HEK293 (cell line): ENCODE results near the gene CSMD2.

Experiments
- CTCF ChIP-seq: fragments of 450-650 bp; formaldehyde crosslinking; IDR thresholded peaks from 2 replicates; pipeline ENCODE4 v1.5.1; 2016; ENCODE audit warnings: missing biosample characterization, missing genetic modification characterization
- KLF16 ChIP-seq: fragments of 450-650 bp; formaldehyde crosslinking; IDR thresholded peaks from 2 replicates; pipeline ENCODE4 v1.5.1; 2017; ENCODE audit warnings: missing biosample characterization, missing genetic modification characterization
- PBX3 ChIP-seq: sonication (generic); formaldehyde crosslinking; IDR thresholded peaks from 2 replicates; pipeline ENCODE4 v1.8.1; 2022; ENCODE audit warnings: mild to moderate bottlenecking, moderate library complexity, missing genetic modification reagents
- ZBTB1 ChIP-seq: fragments of 450-650 bp; formaldehyde crosslinking; IDR thresholded peaks from 2 replicates; pipeline ENCODE4 v1.5.1; 2016; ENCODE audit warnings: missing biosample characterization, missing genetic modification characterization
- ZBTB11 ChIP-seq: fragments of 450-650 bp; formaldehyde crosslinking; conservative IDR thresholded peaks from 2 replicates; pipeline ENCODE4 v1.5.1; 2016; ENCODE audit warnings: low read depth, missing biosample characterization, missing genetic modification characterization
- ZBTB44 ChIP-seq: fragments of 450-650 bp; IDR thresholded peaks from 2 replicates; pipeline ENCODE4 v1.5.1; 2018; ENCODE audit warnings: missing biosample characterization, mild to moderate bottlenecking, missing genetic modification characterization
- ZNF133 ChIP-seq: fragments of 450-650 bp; formaldehyde crosslinking; IDR thresholded peaks from 2 replicates; pipeline ENCODE4 v1.5.1; 2016; ENCODE audit warnings: missing biosample characterization, missing genetic modification characterization
- ZNF138 ChIP-seq: fragments of 450-650 bp; formaldehyde crosslinking; IDR thresholded peaks from 2 replicates; pipeline ENCODE4 v1.5.1; 2016; ENCODE audit warnings: missing biosample characterization, missing genetic modification characterization, borderline replicate concordance

- no peak for TF ChIP-seq ZBTB44
- TF ChIP-seq CTCF: no peak
- no peak for TF ChIP-seq ZBTB11
- TF ChIP-seq PBX3 (CRISPR knock-in tag): no peak
- TF ChIP-seq ZNF138: no peak
- no peak for TF ChIP-seq KLF16 (tag by site-specific recombination)
- no peak for TF ChIP-seq ZBTB1 (tag by site-specific recombination)
- TF ChIP-seq ZNF133 (tag by site-specific recombination): no peak
Observed at GRCh38 chr1:33738536-33738935, 426.5 kb downstream of the CSMD2 start.
